Fibroblast of pulmonary artery (primary cell): Measurements from ENCODE around the gene ERP29.
"Not testable (repeated sequence)": the region's sequence is repeated elsewhere in the genome, so short reads cannot be mapped to it uniquely, and the experiment has no call there.

Experiments used
- DNase-seq: peaks from one replicate; pipeline ENCODE4 v3.0.0-alpha.2; 2010; ENCODE audit warnings: low read depth
- H3K4me3 ChIP-seq: replicated peaks from 2 replicates; pipeline ENCODE4 v1.5.1; 2011; ENCODE audit warnings: low read depth, mild to moderate bottlenecking, control low read depth, low read length, moderate library complexity
- TF ChIP-seq, protein P1 (sequence below): IDR thresholded peaks from 2 replicates; pipeline ENCODE4 v1.5.1; 2011; ENCODE audit warnings: mild to moderate bottlenecking, control low read depth, low read length, inconsistent platforms; ENCODE audit errors: missing control alignments

Gene ERP29

DNA sequence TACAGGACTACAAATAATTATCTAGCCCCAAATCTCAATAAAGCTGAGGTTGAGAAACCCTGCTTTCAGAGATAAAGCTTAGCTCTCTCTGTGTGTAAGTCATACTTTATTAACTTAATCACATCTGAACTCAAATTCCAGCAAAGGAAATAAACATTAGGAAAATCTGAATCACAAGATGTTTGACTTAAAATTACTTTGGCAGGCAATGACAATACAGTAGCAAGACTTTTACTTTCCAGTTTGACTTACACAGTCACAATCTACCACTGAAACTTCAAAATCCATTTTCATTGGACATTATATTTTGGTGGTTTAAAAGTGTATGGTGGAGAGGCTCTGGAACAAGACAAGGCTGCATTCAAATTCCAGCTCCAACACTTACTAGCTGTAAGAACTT, 11.7 kb upstream of the ERP29 start:
- H3K4me3 ChIP-seq, result no peak overlapping the region
- TF ChIP-seq, protein P1, sequence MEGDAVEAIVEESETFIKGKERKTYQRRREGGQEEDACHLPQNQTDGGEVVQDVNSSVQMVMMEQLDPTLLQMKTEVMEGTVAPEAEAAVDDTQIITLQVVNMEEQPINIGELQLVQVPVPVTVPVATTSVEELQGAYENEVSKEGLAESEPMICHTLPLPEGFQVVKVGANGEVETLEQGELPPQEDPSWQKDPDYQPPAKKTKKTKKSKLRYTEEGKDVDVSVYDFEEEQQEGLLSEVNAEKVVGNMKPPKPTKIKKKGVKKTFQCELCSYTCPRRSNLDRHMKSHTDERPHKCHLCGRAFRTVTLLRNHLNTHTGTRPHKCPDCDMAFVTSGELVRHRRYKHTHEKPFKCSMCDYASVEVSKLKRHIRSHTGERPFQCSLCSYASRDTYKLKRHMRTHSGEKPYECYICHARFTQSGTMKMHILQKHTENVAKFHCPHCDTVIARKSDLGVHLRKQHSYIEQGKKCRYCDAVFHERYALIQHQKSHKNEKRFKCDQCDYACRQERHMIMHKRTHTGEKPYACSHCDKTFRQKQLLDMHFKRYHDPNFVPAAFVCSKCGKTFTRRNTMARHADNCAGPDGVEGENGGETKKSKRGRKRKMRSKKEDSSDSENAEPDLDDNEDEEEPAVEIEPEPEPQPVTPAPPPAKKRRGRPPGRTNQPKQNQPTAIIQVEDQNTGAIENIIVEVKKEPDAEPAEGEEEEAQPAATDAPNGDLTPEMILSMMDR, result no peak
- no peak for DNase-seq

DNA sequence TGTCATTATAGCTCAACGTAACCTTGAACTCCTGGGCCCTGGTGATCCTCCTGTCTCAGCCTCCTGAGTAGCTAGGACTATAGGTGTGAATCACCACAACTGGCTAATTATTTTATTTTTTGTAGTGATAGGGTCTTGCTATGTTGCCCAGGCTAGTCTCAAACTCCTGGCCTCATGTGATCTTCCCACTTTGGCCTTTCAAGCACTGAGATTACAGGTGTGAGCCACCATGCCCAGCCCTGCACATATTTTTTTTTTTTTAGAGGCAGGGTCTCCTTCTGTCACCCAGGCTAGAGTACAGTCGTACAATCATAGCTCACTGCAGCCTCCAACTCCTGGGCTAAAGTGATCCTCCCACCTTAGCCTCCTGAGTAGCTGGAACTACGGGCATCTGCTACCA, 9.2 kb upstream of the ERP29 start:
- TF ChIP-seq, protein P1, result no peak
- DNase-seq, result no peak

DNA sequence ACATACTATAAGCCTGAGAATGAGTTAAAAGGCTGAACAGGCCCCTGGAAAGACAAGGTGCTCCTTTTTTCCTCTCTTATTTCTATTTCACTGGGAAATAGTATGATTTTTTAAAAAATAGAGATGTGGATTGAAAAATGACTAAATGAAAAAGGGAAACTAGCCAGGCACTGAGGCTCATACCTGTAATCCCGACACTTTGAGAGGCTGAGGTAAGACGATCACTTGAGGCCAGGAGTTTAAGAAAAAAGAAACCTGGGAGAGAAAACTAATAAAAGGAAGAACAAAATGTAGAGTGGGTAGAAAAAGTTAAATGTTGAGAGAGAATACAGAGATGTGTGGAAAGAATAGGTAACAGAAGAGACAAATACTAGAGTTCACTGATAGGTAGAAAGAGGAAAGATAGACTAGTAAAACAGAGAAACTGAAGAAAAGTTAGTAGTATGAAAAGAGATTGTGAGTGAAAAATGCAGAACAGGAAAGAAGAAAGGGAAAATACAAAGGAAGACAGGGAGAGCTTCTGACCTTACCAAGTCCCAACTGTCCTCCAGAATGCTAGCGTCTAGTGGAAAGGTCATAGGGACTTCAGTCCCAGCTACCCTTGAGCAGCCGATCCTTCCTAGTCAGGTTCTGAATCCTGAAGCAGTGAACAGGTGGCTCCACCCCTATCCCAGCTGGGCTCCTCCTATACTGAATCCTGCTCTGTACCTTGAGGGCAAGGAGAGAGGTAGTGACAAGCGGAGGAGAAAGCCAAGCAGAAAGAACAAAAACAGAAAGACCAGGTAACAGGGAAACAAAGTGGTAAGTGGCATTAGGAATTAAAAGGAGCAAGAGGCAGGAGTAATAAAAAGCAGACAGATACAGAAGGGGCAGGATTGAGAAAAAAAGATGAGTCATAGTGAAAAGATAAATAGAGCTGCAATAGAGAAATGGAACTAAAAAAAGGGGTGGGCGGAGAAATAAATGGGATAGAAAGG, 7.5 kb upstream of the ERP29 start:
- H3K4me3 ChIP-seq, result no peak overlapping the region
- DNase-seq, result no peak
- TF ChIP-seq, protein P1, result no peak

More for the DNA sequence above, 9.2 kb upstream of the ERP29 start:
- H3K4me3 ChIP-seq, result no peak overlapping the region

DNA sequence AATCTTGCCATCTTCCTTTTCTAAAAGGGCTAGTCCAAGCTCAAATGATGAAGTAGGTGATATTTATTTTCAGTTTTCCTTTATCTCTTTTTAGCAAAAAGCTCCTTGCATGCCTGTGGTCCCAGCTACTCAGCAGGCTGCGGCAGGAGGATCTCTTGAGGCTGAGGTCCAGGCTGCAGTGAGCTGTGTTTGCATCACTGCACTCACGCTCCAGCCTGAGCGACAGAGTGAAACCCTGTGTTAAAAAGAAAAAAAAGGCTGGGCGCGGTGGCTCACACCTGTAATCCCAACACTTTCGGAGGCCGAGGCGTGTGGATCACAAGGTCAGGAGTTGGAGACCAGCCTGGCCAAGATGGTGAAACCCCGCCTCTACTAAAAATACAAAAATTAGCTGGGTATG, 5.3 kb upstream of the ERP29 start:
- no peak for DNase-seq
- no peak overlapping the region for H3K4me3 ChIP-seq
- TF ChIP-seq, protein P1, result no peak

DNA sequence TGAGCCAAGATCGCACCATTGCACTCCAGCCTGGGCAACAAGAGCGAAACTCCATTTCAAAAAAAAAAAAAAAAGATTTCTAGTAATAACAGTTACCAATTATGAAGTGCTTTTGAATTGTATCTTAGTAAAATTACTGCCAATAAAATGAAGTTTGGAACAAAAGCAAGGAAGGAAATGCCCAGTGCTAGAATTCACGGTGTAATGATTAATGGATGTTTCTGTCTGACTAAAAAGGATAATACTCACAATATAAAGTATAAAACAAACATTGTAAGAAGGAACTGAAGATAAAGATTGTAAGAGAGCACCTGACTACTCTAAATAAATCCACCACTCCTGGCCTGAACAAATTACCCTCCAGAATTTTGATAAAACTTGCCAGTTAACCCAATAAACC, 4.3 kb upstream of the ERP29 start:
- DNase-seq, result no peak
- TF ChIP-seq, protein P1, result no peak
- no peak overlapping the region for H3K4me3 ChIP-seq

DNA sequence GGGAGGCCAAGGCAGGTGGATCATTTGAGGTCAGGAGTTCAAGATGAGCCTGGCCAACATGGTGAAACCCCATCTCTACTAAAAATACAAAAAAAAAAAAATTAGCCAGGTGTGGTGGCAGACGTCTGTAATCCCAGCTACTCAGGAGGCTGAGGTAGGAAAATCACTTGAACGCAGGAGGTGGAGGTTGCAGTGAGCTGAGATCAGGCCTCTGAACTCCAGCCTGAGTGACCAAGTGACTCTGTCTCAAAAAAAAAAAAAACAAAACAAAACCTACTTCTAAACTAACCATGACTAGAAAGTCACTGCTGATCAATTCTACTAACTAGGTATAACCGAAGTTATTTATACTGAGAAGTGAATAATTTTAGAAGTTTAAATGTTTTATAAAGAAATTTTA, 3.6 kb upstream of the ERP29 start:
- not testable (repeated sequence) for DNase-seq

DNA sequence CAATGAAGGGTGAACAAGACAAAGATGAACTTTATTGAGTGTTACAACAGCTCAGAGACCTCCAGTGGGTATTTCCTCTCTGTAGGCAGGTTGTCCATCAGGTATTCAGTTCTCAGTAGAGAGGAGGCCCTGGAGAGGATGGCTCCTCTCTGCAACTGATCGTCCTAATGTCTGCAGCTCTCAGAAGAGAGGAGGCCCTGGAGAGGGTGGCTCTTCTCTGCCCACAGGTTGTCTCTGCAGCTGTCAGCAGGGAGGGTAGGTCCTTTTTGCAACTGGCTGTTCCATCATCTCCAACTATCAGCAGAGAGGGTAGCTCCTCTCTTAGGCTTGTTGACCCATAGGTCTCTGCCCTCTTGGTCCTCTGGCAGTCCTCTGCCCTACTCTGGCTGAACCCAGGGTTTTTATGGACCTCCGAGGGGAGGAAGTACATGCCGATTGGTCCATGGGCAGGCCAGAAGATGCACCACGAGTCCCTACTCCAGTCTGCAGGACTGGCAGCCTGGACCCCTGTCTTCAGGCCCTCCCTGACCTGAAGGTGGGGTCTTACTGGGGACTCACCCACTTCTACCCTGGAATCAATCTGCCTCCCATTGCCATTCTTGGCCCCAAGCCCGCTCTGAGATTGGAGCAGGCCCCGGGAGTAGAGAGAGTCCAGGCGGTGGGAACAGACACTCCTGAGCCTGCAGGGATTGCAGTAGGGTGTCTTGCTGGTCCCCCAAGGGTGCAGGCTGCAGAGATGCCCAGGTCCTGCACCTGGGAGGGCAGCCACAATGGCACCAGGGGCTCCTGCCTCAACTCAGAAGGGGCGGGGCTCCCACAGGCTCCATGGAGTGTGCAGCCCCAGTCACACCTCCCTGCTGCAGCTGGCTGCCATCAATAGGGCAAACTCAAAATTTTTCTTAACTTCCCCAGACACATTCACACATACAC, 2.5 kb upstream of the ERP29 start:
- TF ChIP-seq, protein P1, result no peak
- no peak overlapping the region for H3K4me3 ChIP-seq
- no peak for DNase-seq

More for the DNA sequence above, 3.6 kb upstream of the ERP29 start:
- not testable (repeated sequence) for H3K4me3 ChIP-seq
